Neural progenitor cell (in vitro differentiated cells): ENCODE data around the gene SPDYE16.
"Not testable (repeated sequence)": the region's sequence is repeated elsewhere in the genome, so short reads cannot be mapped to it uniquely, and the experiment has no call there.

Source experiments
- EZH2 ChIP-seq: fragments of 200-600 bp; sonication (generic); IDR thresholded peaks from 2 replicates; pipeline ENCODE4 v1.6.1; 2017; ENCODE audit warnings: antibody characterized with exemption, mild to moderate bottlenecking, moderate library complexity
- TF ChIP-seq, protein P1 (sequence below): fragments of 200-600 bp; sonication (generic); IDR thresholded peaks from 2 replicates; pipeline ENCODE4 v1.5.1; 2017; ENCODE audit warnings: antibody characterized with exemption, mild to moderate bottlenecking

DNA sequence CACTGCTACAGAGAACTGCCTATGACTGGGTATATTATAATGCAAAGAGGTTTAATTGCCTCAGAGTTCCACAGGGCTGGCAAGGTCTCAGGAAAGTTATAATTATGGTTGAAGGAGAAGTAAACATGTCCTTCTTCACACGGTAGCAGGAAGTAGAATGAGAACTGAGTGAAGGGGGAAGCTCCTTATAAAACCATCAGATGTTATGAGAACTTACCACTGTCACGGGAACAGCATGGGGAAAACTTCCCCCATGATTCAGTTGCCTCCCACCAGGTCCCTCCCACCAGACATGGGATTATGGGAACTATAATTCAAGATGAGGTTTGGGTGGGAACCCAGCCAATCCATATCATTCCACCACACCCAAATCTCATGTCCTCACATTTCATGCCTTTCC is 49.6 kb upstream of the SPDYE16 start:
- TF ChIP-seq EZH2: not testable (repeated sequence)
- TF ChIP-seq, protein P1, sequence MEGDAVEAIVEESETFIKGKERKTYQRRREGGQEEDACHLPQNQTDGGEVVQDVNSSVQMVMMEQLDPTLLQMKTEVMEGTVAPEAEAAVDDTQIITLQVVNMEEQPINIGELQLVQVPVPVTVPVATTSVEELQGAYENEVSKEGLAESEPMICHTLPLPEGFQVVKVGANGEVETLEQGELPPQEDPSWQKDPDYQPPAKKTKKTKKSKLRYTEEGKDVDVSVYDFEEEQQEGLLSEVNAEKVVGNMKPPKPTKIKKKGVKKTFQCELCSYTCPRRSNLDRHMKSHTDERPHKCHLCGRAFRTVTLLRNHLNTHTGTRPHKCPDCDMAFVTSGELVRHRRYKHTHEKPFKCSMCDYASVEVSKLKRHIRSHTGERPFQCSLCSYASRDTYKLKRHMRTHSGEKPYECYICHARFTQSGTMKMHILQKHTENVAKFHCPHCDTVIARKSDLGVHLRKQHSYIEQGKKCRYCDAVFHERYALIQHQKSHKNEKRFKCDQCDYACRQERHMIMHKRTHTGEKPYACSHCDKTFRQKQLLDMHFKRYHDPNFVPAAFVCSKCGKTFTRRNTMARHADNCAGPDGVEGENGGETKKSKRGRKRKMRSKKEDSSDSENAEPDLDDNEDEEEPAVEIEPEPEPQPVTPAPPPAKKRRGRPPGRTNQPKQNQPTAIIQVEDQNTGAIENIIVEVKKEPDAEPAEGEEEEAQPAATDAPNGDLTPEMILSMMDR: not testable (repeated sequence)
